DMS53 treated with DMSO at 0.1 percent for 48 hours (cell line): ENCODE data around the gene ZCCHC9.

Source experiments
- DNase-seq: peaks from one replicate; lab custom pipeline; 2025; ENCODE audit not compliant: unreplicated experiment; lab: John Stamatoyannopoulos, UW

Gene ZCCHC9

GRCh38 chr5:81355291-81356251 is 54.2 kb downstream of the ZCCHC9 start:
- no peak for DNase-seq

GRCh38 chr5:81359108-81359507 is 57.7 kb downstream of the ZCCHC9 start:
- no peak for DNase-seq

GRCh38 chr5:81359881-81360280 is 58.5 kb downstream of the ZCCHC9 start:
- no peak for DNase-seq

- no peak for DNase-seq
These were observed 59.3 kb downstream of the ZCCHC9 start for GRCh38 chr5:81360640-81361039.

GRCh38 chr5:81361600-81361999 is 60.2 kb downstream of the ZCCHC9 start:
- DNase-seq: no peak
